ENCODE measurements around the gene ANXA6. TPM values are rescaled to one million over a fixed set of nuclear protein-coding genes. Genes with fewer than 3 reads are reported as not detected.
A peak's percentile ranks its signal among the peaks of the same experiment; 100 is the strongest.

Gene ANXA6
- polyA plus RNA-seq, 1 of the 3 experiments (the other 2 are of a cell fraction), result 87.5 TPM

GRCh38 chr5:151115272-151115905 lies 42.2 kb downstream of the ANXA6 start:
- no peak overlapping the region for H3K4me3 ChIP-seq (ENCODE audit: low read depth in 2 of 2, low read length in 1 of 2)
- no peak overlapping the region for H3K4me2 ChIP-seq
- peak; percentile 92 for TF ChIP-seq RAD21 (IDR thresholded peaks at IDR 0.05; ENCODE audit: low read length)
- peak; percentile 97 for TF ChIP-seq SMC3 (IDR thresholded peaks at IDR 0.05; ENCODE audit: low read depth, low read length)
- TF ChIP-seq, protein P1, sequence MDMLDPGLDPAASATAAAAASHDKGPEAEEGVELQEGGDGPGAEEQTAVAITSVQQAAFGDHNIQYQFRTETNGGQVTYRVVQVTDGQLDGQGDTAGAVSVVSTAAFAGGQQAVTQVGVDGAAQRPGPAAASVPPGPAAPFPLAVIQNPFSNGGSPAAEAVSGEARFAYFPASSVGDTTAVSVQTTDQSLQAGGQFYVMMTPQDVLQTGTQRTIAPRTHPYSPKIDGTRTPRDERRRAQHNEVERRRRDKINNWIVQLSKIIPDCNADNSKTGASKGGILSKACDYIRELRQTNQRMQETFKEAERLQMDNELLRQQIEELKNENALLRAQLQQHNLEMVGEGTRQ (IDR thresholded peaks at IDR 0.05; ENCODE audit: borderline replicate concordance, low read depth, low read length), result no peak
- TF ChIP-seq FOXJ3 (CRISPR knock-in tag; IDR thresholded peaks at IDR 0.05), result no peak
- peak; percentile 12 for TF ChIP-seq CHD2 (IDR thresholded peaks at IDR 0.05; ENCODE audit: low read length, partially characterized antibody)
- TF ChIP-seq JUND (IDR thresholded peaks at IDR 0.05), result no peak
- TF ChIP-seq CTCF (IDR thresholded peaks at IDR 0.05), result peak; percentile 97
- peak; percentile 83 for DNase-seq
- no peak overlapping the region for H3K9ac ChIP-seq
- POLR2A ChIA-PET, result interaction anchor here (1.0 to 1.7 kb wide), 3 partner anchors 11 to 63 kb away, joined by 3 to 6 read pairs (median 5); partner anchors contain the start of gene TNIP1
- H3K4me1 ChIP-seq (ENCODE audit: control insufficient read depth in 1 of 2, insufficient read depth in 2 of 2, low read depth in 1 of 2, low read length in 1 of 2), result no peaks in the 10 kb centered on the region
- H3K79me2 ChIP-seq (ENCODE audit: insufficient read depth), result no peaks in the 10 kb centered on the region
- no peaks in the 10 kb centered on the region for H3K9me2 ChIP-seq
- peaks cover 17 to 23% of the 10 kb centered on the region in 2 experiments for H3K36me3 ChIP-seq (replicated peaks in 1 of 2; ENCODE audit: control insufficient read depth in 1 of 2, insufficient read depth in 2 of 2, low read length in 1 of 2)
- no peaks in the 10 kb centered on the region for H4K20me1 ChIP-seq (ENCODE audit: insufficient read depth)
- WGBS (ENCODE audit: low lambda C conversion rate), result 8% methylated on average over 7 of the region's 7 CpGs
- no peak overlapping the region for H3K27ac ChIP-seq (ENCODE audit: low read depth in 2 of 2, low read length in 1 of 2)
- no peaks in the 10 kb centered on the region for H3K9me3 ChIP-seq
- peaks cover 7% of the 10 kb centered on the region for H3F3A ChIP-seq (replicated peaks; ENCODE audit: insufficient read depth)
- no peaks in the 10 kb centered on the region for H3K27me3 ChIP-seq (ENCODE audit: insufficient read depth)
- H2AFZ ChIP-seq (ENCODE audit: low read depth), result no peak overlapping the region
- CTCF ChIA-PET, result interaction anchor here (0.5 to 16.3 kb wide), 64 partner anchors 8 to 656 kb away, joined by 3 to 441 read pairs (median 7); partner anchors contain the start of genes ANXA6, CCDC69, GPX3 and TNIP1

DNA sequence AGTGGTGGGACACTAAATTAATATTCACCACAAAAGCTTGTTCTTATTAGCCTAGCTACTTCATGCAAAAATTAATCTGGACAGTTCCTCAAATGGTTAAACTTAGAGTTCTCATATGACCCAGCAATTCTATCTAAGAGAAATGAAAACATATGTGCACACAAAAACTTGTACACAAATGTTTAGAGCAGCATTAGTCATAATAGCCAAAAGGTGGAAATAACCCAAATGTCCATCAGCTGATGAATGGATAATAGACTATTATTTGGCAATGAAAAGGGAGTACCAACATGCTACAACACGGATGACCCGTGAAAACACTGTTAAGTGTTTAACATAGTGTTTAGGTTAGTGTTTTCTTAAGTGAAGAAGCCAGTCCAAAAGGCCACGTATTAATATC lies 43.9 kb downstream of the ANXA6 start:
- Histone ChIP-seq H3K9ac (no peak overlapping the region), H4K20me1 (ENCODE audit: insufficient read depth) (no peaks in the 10 kb centered on the region), H3K79me2 (ENCODE audit: insufficient read depth) (no peaks in the 10 kb centered on the region), H3K9me3 (no peaks in the 10 kb centered on the region), H3K4me2 (no peak overlapping the region), H3K27ac (ENCODE audit: low read depth in 2 of 2, low read length in 1 of 2) (no peak overlapping the region), H3K27me3 (ENCODE audit: insufficient read depth) (no peaks in the 10 kb centered on the region), H3K4me1 (ENCODE audit: control insufficient read depth in 1 of 2, insufficient read depth in 2 of 2, low read depth in 1 of 2, low read length in 1 of 2) (peaks cover 0 to under 1% of the 10 kb centered on the region in 2 experiments; a peak in 1 of 4 replicates), H3K4me3 (ENCODE audit: low read depth in 2 of 2, low read length in 1 of 2) (no peak overlapping the region), H3K36me3 (replicated peaks in 1 of 2; ENCODE audit: control insufficient read depth in 1 of 2, insufficient read depth in 2 of 2, low read length in 1 of 2) (peaks cover 25 to 30% of the 10 kb centered on the region in 2 experiments), H3F3A (replicated peaks; ENCODE audit: insufficient read depth) (peaks cover 7% of the 10 kb centered on the region), H3K9me2 (no peaks in the 10 kb centered on the region), H2AFZ (ENCODE audit: low read depth) (no peak overlapping the region)
- POLR2A ChIA-PET, result no interaction called here
- 74% methylated on average over 3 of the region's 3 CpGs for WGBS (ENCODE audit: low lambda C conversion rate)
- DNase-seq, result no peak
- CTCF ChIA-PET, result interaction anchor here (1.7 to 16.3 kb wide), 6 partner anchors 15 to 112 kb away, joined by 7 to 441 read pairs (median 76); no protein-coding TSS in a partner anchor
- TF ChIP-seq, protein P2, sequence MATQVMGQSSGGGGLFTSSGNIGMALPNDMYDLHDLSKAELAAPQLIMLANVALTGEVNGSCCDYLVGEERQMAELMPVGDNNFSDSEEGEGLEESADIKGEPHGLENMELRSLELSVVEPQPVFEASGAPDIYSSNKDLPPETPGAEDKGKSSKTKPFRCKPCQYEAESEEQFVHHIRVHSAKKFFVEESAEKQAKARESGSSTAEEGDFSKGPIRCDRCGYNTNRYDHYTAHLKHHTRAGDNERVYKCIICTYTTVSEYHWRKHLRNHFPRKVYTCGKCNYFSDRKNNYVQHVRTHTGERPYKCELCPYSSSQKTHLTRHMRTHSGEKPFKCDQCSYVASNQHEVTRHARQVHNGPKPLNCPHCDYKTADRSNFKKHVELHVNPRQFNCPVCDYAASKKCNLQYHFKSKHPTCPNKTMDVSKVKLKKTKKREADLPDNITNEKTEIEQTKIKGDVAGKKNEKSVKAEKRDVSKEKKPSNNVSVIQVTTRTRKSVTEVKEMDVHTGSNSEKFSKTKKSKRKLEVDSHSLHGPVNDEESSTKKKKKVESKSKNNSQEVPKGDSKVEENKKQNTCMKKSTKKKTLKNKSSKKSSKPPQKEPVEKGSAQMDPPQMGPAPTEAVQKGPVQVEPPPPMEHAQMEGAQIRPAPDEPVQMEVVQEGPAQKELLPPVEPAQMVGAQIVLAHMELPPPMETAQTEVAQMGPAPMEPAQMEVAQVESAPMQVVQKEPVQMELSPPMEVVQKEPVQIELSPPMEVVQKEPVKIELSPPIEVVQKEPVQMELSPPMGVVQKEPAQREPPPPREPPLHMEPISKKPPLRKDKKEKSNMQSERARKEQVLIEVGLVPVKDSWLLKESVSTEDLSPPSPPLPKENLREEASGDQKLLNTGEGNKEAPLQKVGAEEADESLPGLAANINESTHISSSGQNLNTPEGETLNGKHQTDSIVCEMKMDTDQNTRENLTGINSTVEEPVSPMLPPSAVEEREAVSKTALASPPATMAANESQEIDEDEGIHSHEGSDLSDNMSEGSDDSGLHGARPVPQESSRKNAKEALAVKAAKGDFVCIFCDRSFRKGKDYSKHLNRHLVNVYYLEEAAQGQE (IDR thresholded peaks at IDR 0.05; ENCODE audit: low read depth, low read length), result no peak
- TF ChIP-seq GATA2 (CRISPR knock-in tag; IDR thresholded peaks at IDR 0.05) (no peak), TAF1 (IDR thresholded peaks at IDR 0.05; ENCODE audit: borderline replicate concordance, low read depth, low read length) (no peak), SMC3 (IDR thresholded peaks at IDR 0.05; ENCODE audit: low read depth, low read length) (no peak), POLR2AphosphoS5 (IDR thresholded peaks at IDR 0.05; ENCODE audit: low read depth, low read length) (no peak), PBX3 (IDR thresholded peaks at IDR 0.05) (no peak), ELF1 (IDR thresholded peaks at IDR 0.05) (no peak), SIN3A (IDR thresholded peaks at IDR 0.05; ENCODE audit: borderline replicate concordance, low read depth, low read length) (no peak), YY1 (IDR thresholded peaks at IDR 0.05; ENCODE audit: low read depth) (no peak), TCF12 (IDR thresholded peaks at IDR 0.05) (no peak), GABPA (IDR thresholded peaks at IDR 0.05; ENCODE audit: low read depth) (no peak), FOXM1 (IDR thresholded peaks at IDR 0.05; ENCODE audit: low read depth) (no peak), EP300 (IDR thresholded peaks at IDR 0.05; ENCODE audit: borderline replicate concordance in 1 of 2, low read depth in 1 of 2, low read length in 1 of 2) (no peak), MXI1 (IDR thresholded peaks at IDR 0.05; ENCODE audit: low read depth, low read length) (no peak), CHD2 (IDR thresholded peaks at IDR 0.05; ENCODE audit: low read length, partially characterized antibody) (no peak), NFIC (IDR thresholded peaks at IDR 0.05; ENCODE audit: borderline replicate concordance) (no peak)

Data from SK-N-SH (cell line).